ENCODE data around the gene ARHGEF1.

The ARHGEF1 gene

GRCh38 chr19:41907994-41908615 is 25.1 kb downstream of the ARHGEF1 start:
- no peaks in the 10 kb centered on the region for H3F3A ChIP-seq (ENCODE audit: low read depth)
- no peak overlapping the region for H3K9ac ChIP-seq (ENCODE audit: low read depth, low read length, poor library complexity, severe bottlenecking)
- H3K4me1 ChIP-seq (ENCODE audit: insufficient read depth, low read length, poor library complexity, severe bottlenecking), result no peaks in the 10 kb centered on the region
- H3K4me3 ChIP-seq (ENCODE audit: low read length, poor library complexity, severe bottlenecking), result no peak overlapping the region
- no peaks in the 10 kb centered on the region for H3K79me2 ChIP-seq (ENCODE audit: insufficient read depth, low read length)
- no peak overlapping the region for H3K4me2 ChIP-seq (ENCODE audit: low read depth, low read length, poor library complexity, severe bottlenecking)
- peaks cover 38% of the 10 kb centered on the region; the same call in 1 of the 2 replicates for H3K36me3 ChIP-seq (ENCODE audit: insufficient read depth, low read length)
- TF ChIP-seq CTCF (conservative IDR thresholded peaks at IDR 0.05; ENCODE audit: low read length) (no peak), EZH2phosphoT487 (IDR thresholded peaks at IDR 0.05; ENCODE audit: borderline replicate concordance) (no peak)
- no peak overlapping the region for H2AFZ ChIP-seq (ENCODE audit: low read length)
- no peaks in the 10 kb centered on the region for H3K9me3 ChIP-seq (ENCODE audit: insufficient read depth, low read depth, low read length)
- no peaks in the 10 kb centered on the region for H4K20me1 ChIP-seq (ENCODE audit: insufficient read depth, low read length, poor library complexity, severe bottlenecking)
- H3K9me2 ChIP-seq (replicated peaks; ENCODE audit: low read depth, low read length), result no peaks in the 10 kb centered on the region
- H3K27me3 ChIP-seq (ENCODE audit: insufficient read depth, low read length, poor library complexity, severe bottlenecking), result no peaks in the 10 kb centered on the region

- H3K27me3 ChIP-seq (ENCODE audit: insufficient read depth, low read length, poor library complexity, severe bottlenecking), result no peaks in the 10 kb centered on the region
- no peaks in the 10 kb centered on the region for H3K9me2 ChIP-seq (replicated peaks; ENCODE audit: low read depth, low read length)
- no peak for TF ChIP-seq CTCF (conservative IDR thresholded peaks at IDR 0.05; ENCODE audit: low read length)
- H3K4me3 ChIP-seq (ENCODE audit: low read length, poor library complexity, severe bottlenecking), result no peak overlapping the region
- no peaks in the 10 kb centered on the region for H3K4me1 ChIP-seq (ENCODE audit: insufficient read depth, low read length, poor library complexity, severe bottlenecking)
- H3K9me3 ChIP-seq (ENCODE audit: insufficient read depth, low read depth, low read length), result no peaks in the 10 kb centered on the region
- no peak overlapping the region for H2AFZ ChIP-seq (ENCODE audit: low read length)
- H3K9ac ChIP-seq (ENCODE audit: low read depth, low read length, poor library complexity, severe bottlenecking), result no peak overlapping the region
- no peak overlapping the region for H3K4me2 ChIP-seq (ENCODE audit: low read depth, low read length, poor library complexity, severe bottlenecking)
- peaks cover 30% of the 10 kb centered on the region; the same call in 1 of the 2 replicates for H3K36me3 ChIP-seq (ENCODE audit: insufficient read depth, low read length)
- no peaks in the 10 kb centered on the region for H3F3A ChIP-seq (ENCODE audit: low read depth)
- H3K79me2 ChIP-seq (ENCODE audit: insufficient read depth, low read length), result no peaks in the 10 kb centered on the region
- no peaks in the 10 kb centered on the region for H4K20me1 ChIP-seq (ENCODE audit: insufficient read depth, low read length, poor library complexity, severe bottlenecking)
These were observed 25.9 kb downstream of the ARHGEF1 start for GRCh38 chr19:41908724-41909464.

GRCh38 chr19:41909706-41910105 is 26.7 kb downstream of the ARHGEF1 start:
- Histone ChIP-seq H3K9me2 (replicated peaks; ENCODE audit: low read depth, low read length) (no peaks in the 10 kb centered on the region), H4K20me1 (ENCODE audit: insufficient read depth, low read length, poor library complexity, severe bottlenecking) (no peaks in the 10 kb centered on the region), H3K27me3 (ENCODE audit: insufficient read depth, low read length, poor library complexity, severe bottlenecking) (no peaks in the 10 kb centered on the region), H3K79me2 (ENCODE audit: insufficient read depth, low read length) (no peaks in the 10 kb centered on the region), H3K4me2 (ENCODE audit: low read depth, low read length, poor library complexity, severe bottlenecking) (no peak overlapping the region), H3K4me3 (ENCODE audit: low read length, poor library complexity, severe bottlenecking) (no peak overlapping the region), H2AFZ (ENCODE audit: low read length) (no peak overlapping the region), H3K4me1 (ENCODE audit: insufficient read depth, low read length, poor library complexity, severe bottlenecking) (no peaks in the 10 kb centered on the region), H3K9me3 (ENCODE audit: insufficient read depth, low read depth, low read length) (no peaks in the 10 kb centered on the region), H3K9ac (ENCODE audit: low read depth, low read length, poor library complexity, severe bottlenecking) (no peak overlapping the region), H3F3A (ENCODE audit: low read depth) (no peaks in the 10 kb centered on the region), H3K36me3 (ENCODE audit: insufficient read depth, low read length) (peaks cover 22% of the 10 kb centered on the region; the same call in 1 of the 2 replicates)
- TF ChIP-seq CTCF (conservative IDR thresholded peaks at IDR 0.05; ENCODE audit: low read length) (no peak), EZH2phosphoT487 (IDR thresholded peaks at IDR 0.05; ENCODE audit: borderline replicate concordance) (no peak)
